Neural progenitor cell (in vitro differentiated cells): ENCODE results near the gene EPHB6.

Experiments used
- EZH2 ChIP-seq: fragments of 200-600 bp; sonication (generic); IDR thresholded peaks from 2 replicates; pipeline ENCODE4 v1.6.1; 2017; ENCODE audit warnings: antibody characterized with exemption, mild to moderate bottlenecking, moderate library complexity
- EZH2phosphoT487 ChIP-seq: fragments of 200-600 bp; sonication (generic); IDR thresholded peaks from 2 replicates; pipeline ENCODE4 v1.6.1; 2017; ENCODE audit warnings: antibody characterized with exemption
- TF ChIP-seq, protein P1 (sequence below): fragments of 200-600 bp; sonication (generic); IDR thresholded peaks from 2 replicates; pipeline ENCODE4 v1.5.1; 2017; ENCODE audit warnings: antibody characterized with exemption, mild to moderate bottlenecking

DNA sequence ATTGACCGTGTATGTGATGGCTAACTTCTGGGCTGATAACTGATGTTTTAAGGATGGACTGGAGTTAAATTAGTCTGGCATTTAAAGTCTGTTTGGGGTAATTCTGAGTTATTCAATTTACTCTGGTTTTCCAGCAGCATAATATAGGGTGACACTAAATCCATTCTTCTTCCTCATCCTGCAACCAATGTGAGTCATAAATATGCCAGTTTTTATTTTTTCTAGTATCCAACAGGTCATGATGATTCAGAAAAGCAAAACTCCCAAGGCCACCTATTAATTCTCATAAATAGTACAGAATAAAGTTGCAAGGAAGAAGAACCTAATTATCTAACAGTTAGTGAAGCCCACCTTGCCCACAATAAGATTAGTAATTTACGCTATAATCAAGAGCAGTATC, 7.5 kb upstream of the EPHB6 start:
- TF ChIP-seq, protein P1, sequence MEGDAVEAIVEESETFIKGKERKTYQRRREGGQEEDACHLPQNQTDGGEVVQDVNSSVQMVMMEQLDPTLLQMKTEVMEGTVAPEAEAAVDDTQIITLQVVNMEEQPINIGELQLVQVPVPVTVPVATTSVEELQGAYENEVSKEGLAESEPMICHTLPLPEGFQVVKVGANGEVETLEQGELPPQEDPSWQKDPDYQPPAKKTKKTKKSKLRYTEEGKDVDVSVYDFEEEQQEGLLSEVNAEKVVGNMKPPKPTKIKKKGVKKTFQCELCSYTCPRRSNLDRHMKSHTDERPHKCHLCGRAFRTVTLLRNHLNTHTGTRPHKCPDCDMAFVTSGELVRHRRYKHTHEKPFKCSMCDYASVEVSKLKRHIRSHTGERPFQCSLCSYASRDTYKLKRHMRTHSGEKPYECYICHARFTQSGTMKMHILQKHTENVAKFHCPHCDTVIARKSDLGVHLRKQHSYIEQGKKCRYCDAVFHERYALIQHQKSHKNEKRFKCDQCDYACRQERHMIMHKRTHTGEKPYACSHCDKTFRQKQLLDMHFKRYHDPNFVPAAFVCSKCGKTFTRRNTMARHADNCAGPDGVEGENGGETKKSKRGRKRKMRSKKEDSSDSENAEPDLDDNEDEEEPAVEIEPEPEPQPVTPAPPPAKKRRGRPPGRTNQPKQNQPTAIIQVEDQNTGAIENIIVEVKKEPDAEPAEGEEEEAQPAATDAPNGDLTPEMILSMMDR = no peak
- TF ChIP-seq EZH2 (no peak), EZH2phosphoT487 (no peak)
